ENCODE measurements around the gene SORBS1. TPM values are rescaled to one million over a fixed set of nuclear protein-coding genes. Genes with fewer than 3 reads are reported as not detected.

Gene SORBS1
- total and polyA plus RNA-seq, 2 of the 13 experiments (the other 11 are each of a cell fraction or from before 2014, with no cell fraction given) = 16.8 to 39.8 TPM

DNA sequence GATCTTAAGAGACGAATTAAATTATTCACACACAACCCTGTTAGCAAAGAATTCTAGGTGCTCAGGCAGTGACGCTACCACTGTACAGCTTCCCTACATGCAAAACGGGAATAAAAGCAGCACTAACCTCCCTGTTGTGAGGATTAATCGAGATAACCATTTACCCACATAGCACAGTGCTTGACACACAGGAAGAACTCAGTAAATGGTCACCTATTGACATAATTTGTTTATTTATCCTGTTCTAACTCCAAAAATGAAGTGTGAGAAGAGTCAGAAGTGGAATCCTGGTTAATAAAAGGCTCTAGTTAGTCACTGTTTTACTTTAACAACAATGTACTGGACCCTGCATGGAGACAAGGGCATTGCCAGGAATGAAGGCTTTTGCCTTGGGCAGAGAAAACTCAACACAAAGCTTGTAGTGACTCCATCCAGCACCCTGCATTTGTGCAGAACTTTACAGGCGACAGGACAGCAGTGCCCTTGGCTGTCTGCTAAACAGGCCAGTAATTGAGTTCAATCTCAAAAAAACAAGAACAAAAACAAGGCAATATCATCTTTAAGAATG is 103.8 kb downstream of the SORBS1 start (continued):
- no peak for TF ChIP-seq ZNF639 (CRISPR knock-in tag; conservative IDR thresholded peaks at IDR 0.05)
- TF ChIP-seq NONO (IDR thresholded peaks at IDR 0.05) = no peak
- TF ChIP-seq NONO (CRISPR knock-in tag; conservative IDR thresholded peaks at IDR 0.05) = no peak
- TF ChIP-seq, protein P1, sequence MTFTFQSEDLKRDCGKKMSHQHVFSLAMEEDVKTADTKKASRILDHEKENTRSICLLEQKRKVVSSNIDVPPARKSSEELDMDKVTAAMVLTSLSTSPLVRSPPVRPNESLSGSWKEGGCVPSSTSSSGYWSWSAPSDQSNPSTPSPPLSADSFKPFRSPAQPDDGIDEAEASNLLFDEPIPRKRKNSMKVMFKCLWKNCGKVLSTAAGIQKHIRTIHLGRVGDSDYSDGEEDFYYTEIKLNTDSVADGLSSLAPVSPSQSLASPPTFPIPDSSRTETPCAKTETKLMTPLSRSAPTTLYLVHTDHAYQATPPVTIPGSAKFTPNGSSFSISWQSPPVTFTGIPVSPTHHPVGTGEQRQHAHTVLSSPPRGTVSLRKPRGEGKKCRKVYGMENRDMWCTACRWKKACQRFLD (CRISPR knock-in tag; IDR thresholded peaks at IDR 0.05; ENCODE audit: borderline replicate concordance) = no peak
- TF ChIP-seq ZNF816 (CRISPR knock-in tag; IDR thresholded peaks at IDR 0.05; ENCODE audit: borderline replicate concordance) = no peak
- TF ChIP-seq CAMTA2 (CRISPR knock-in tag; IDR thresholded peaks at IDR 0.05; ENCODE audit: borderline replicate concordance) = no peak
- no peak for TF ChIP-seq ZNF367 (CRISPR knock-in tag; IDR thresholded peaks at IDR 0.05; ENCODE audit: borderline replicate concordance)
- TF ChIP-seq TBL1XR1 (IDR thresholded peaks at IDR 0.05; ENCODE audit: borderline replicate concordance, low read length, partially characterized antibody) = no peak
- no peak for TF ChIP-seq ZKSCAN8 (CRISPR knock-in tag; IDR thresholded peaks at IDR 0.05; ENCODE audit: borderline replicate concordance)
- no peak for TF ChIP-seq ZNF550 (CRISPR knock-in tag; IDR thresholded peaks at IDR 0.05; ENCODE audit: borderline replicate concordance)
- TF ChIP-seq TCF12 (IDR thresholded peaks at IDR 0.05) = no peak
- TF ChIP-seq TCF12 (CRISPR knock-in tag; IDR thresholded peaks at IDR 0.05) = no peak
- no peak for TF ChIP-seq NR2C2 (CRISPR knock-in tag; IDR thresholded peaks at IDR 0.05; ENCODE audit: borderline replicate concordance)
- no peak for TF ChIP-seq AKAP8 (CRISPR knock-in tag; IDR thresholded peaks at IDR 0.05)
- no peak for TF ChIP-seq GPN1 (CRISPR knock-in tag; IDR thresholded peaks at IDR 0.05; ENCODE audit: borderline replicate concordance)
- 0 out of 2 replicates have a peak, but pooled peaks have one; percentile 37 for TF ChIP-seq ZNF713 (CRISPR knock-in tag; IDR thresholded peaks at IDR 0.05)
- TF ChIP-seq, protein P2, sequence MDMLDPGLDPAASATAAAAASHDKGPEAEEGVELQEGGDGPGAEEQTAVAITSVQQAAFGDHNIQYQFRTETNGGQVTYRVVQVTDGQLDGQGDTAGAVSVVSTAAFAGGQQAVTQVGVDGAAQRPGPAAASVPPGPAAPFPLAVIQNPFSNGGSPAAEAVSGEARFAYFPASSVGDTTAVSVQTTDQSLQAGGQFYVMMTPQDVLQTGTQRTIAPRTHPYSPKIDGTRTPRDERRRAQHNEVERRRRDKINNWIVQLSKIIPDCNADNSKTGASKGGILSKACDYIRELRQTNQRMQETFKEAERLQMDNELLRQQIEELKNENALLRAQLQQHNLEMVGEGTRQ (IDR thresholded peaks at IDR 0.05; ENCODE audit: low read depth, low read length) = no peak
- TF ChIP-seq, protein P2 (CRISPR knock-in tag; IDR thresholded peaks at IDR 0.05; ENCODE audit: borderline replicate concordance) = no peak
- TF ChIP-seq ZFY (CRISPR knock-in tag; IDR thresholded peaks at IDR 0.05) = peak; percentile 31; the same call in 1 of the 2 replicates
- no peak for TF ChIP-seq KDM5A (IDR thresholded peaks at IDR 0.05; ENCODE audit: borderline replicate concordance, low read length)
- TF ChIP-seq BRD4 (CRISPR knock-in tag; IDR thresholded peaks at IDR 0.05) = peak; percentile 65; the same call in 1 of the 2 replicates
- peak; percentile 23; the same call in 1 of the 2 replicates for TF ChIP-seq HOXA3 (CRISPR knock-in tag; IDR thresholded peaks at IDR 0.05)
- TF ChIP-seq GTF3A (CRISPR knock-in tag; conservative IDR thresholded peaks at IDR 0.05) = no peak
- TF ChIP-seq FOXP1 (IDR thresholded peaks at IDR 0.05) = peak; percentile 48; the same call in 1 of the 2 replicates
- peak; percentile 96 for TF ChIP-seq FOXP1 (CRISPR knock-in tag; IDR thresholded peaks at IDR 0.05)
- TF ChIP-seq, protein P3, sequence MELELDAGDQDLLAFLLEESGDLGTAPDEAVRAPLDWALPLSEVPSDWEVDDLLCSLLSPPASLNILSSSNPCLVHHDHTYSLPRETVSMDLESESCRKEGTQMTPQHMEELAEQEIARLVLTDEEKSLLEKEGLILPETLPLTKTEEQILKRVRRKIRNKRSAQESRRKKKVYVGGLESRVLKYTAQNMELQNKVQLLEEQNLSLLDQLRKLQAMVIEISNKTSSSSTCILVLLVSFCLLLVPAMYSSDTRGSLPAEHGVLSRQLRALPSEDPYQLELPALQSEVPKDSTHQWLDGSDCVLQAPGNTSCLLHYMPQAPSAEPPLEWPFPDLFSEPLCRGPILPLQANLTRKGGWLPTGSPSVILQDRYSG (CRISPR knock-in tag; IDR thresholded peaks at IDR 0.05) = no peak
- no peak for TF ChIP-seq ZNF282 (IDR thresholded peaks at IDR 0.05; ENCODE audit: partially characterized antibody)
- TF ChIP-seq NKX3-1 (CRISPR knock-in tag; IDR thresholded peaks at IDR 0.05) = no peak
